Rectal smooth muscle tissue (tissue), 1 donor: ENCODE measurements around the gene CAMKMT.

Source experiments
- H3K27ac ChIP-seq: one replicate; pipeline ENCODE4 v1.7.0; 2013; ENCODE audit warnings: low read depth, low read length, inconsistent platforms
- H3K27me3 ChIP-seq: one replicate; pipeline ENCODE4 v1.7.0; 2013; ENCODE audit warnings: low read length; ENCODE audit not compliant: control insufficient read depth, insufficient read depth
- H3K36me3 ChIP-seq: one replicate; pipeline ENCODE4 v1.7.0; 2013; ENCODE audit warnings: low read length; ENCODE audit not compliant: control insufficient read depth, insufficient read depth
- H3K4me1 ChIP-seq: one replicate; pipeline ENCODE4 v1.7.0; 2013; ENCODE audit warnings: low read length; ENCODE audit not compliant: control insufficient read depth, insufficient read depth
- H3K4me3 ChIP-seq: one replicate; pipeline ENCODE4 v1.7.0; 2013; ENCODE audit warnings: low read length
- H3K9ac ChIP-seq: one replicate; pipeline ENCODE4 v1.7.0; 2013; ENCODE audit warnings: low read length

Gene CAMKMT

DNA sequence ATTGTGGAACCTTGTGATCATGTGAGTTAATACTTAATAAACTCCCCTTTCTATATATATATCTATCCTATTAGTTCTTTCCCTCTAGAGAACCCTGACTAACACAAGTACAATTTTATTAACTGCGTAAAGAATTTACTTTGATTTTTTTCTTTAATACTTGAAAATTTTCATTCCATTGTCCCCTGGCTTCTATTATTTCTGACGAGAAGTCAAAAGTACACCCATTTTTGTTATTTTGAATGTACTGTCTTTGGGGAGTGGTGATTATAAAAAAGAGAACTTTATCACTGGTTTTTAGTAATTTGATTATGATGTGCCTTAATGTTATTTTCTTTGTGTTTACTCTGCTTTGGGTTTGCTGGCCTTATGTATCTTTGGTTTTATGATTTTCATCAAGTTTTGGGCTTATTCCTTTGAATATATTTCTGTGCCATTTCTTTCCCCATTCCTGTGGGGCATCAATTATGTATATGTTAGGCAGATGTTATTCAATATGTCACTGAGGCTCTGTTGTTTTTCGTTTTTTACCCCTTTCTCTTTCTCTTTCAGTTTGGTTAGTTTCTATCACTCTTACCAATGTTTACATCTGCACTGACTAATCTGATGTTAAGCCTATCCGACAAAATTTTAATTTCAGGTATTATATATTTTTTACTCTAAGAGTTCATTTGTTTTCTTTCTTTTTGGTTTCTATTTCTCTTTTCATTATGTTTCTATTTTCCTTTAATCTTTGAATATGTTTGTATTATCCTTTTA, 271.4 kb downstream of the CAMKMT start:
- H3K9ac ChIP-seq: no peak overlapping the region
- H3K4me3 ChIP-seq: no peak overlapping the region
- H3K27me3 ChIP-seq: no peaks in the 10 kb centered on the region
- H3K4me1 ChIP-seq: no peaks in the 10 kb centered on the region
- H3K36me3 ChIP-seq: no peaks in the 10 kb centered on the region
- H3K27ac ChIP-seq: no peak overlapping the region

GRCh38 chr2:44635725-44636124, 274.0 kb downstream of the CAMKMT start:
- Histone ChIP-seq H3K4me3 (no peak overlapping the region), H3K36me3 (no peaks in the 10 kb centered on the region), H3K9ac (no peak overlapping the region), H3K4me1 (no peaks in the 10 kb centered on the region), H3K27me3 (no peaks in the 10 kb centered on the region), H3K27ac (no peak overlapping the region)

- Histone ChIP-seq H3K4me1 (no peaks in the 10 kb centered on the region), H3K36me3 (no peaks in the 10 kb centered on the region), H3K9ac (no peak overlapping the region), H3K27ac (no peak overlapping the region), H3K4me3 (no peak overlapping the region), H3K27me3 (no peaks in the 10 kb centered on the region)
These were observed 276.9 kb downstream of the CAMKMT start for GRCh38 chr2:44638649-44639048.

DNA sequence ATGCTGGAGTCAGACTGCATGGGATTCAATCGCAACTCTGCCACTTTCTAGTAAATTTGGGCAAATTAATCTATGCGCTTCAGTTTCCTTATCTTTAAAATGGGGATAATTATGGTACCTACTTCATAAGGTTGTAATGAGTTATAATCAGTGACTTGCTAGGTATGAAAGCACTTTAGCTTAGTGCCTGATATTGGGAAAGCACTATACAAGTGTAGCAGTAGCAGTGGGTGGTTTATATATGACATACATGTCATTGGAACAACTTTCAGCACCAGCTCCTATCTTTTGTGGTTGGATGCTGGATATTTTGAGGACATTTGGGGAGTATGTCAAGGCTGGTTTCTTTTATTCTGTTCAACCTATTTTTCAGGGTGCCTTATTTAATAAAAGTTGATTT, 277.7 kb downstream of the CAMKMT start:
- H3K4me3 ChIP-seq: no peak overlapping the region
- H3K27me3 ChIP-seq: no peaks in the 10 kb centered on the region
- no peak overlapping the region for H3K9ac ChIP-seq
- H3K4me1 ChIP-seq: no peaks in the 10 kb centered on the region
- H3K27ac ChIP-seq: no peak overlapping the region
- H3K36me3 ChIP-seq: no peaks in the 10 kb centered on the region

DNA sequence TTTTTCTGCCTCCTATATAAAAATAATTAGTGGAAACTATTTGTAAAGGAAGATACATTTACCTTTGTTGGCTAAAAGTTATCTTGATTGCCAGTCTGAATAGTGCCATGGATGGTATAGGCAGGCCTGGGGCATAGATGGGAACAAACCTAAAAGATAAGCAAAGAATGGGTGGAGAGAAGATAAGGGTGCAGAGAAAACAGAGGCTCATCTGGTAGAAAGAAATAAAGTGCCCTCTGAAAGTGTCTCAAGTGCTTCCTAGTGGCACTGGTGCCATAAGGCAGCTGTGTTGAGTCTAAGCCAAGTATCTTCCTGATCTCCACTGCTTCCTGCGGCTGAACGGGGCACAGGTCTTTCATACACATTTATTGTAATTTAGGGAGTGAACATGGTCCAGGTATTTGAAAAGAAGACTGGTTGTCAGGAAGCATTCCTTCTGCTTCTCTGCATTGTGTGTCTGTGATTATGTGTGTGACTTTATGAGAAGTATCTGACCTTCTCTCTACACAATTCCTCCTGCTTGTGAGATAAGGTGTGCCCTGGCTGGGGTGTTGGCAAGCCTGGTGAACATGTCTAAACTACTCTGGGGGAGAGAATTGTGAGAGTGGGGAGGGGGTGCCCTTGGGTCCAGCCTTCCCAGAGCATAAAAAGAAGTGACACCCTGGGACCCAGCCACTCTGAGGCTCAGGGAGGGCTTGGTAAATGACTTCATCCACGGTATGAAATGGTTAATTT, 280.5 kb downstream of the CAMKMT start:
- Histone ChIP-seq H3K4me3 (no peak overlapping the region), H3K9ac (no peak overlapping the region), H3K36me3 (no peaks in the 10 kb centered on the region), H3K27me3 (no peaks in the 10 kb centered on the region), H3K4me1 (no peaks in the 10 kb centered on the region), H3K27ac (no peak overlapping the region)

- Histone ChIP-seq H3K4me3 (no peak overlapping the region), H3K9ac (no peak overlapping the region), H3K4me1 (no peaks in the 10 kb centered on the region), H3K27ac (no peak overlapping the region), H3K36me3 (no peaks in the 10 kb centered on the region), H3K27me3 (no peaks in the 10 kb centered on the region)
These were observed 284.2 kb downstream of the CAMKMT start for GRCh38 chr2:44645937-44646336.

DNA sequence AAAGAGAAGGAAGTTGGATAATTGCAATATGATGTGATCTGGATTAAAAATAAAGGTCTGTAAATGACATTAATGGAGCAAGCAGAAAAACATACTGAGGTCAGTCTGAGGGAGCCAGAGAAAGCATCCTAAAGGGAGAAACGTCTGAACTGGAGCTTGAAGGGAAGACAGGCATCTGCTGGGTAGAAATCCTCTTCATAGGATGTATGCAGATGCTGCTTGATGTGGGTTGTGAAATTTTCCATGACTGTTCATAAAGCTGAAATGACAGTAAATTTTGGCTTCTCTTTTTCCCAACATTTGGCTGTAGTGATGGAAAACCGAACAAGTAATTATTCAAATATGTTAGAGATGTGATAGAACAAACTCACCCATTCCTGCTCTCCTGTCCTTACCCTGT, 287.6 kb downstream of the CAMKMT start:
- Histone ChIP-seq H3K27ac (no peak overlapping the region), H3K9ac (no peak overlapping the region), H3K4me3 (no peak overlapping the region), H3K36me3 (no peaks in the 10 kb centered on the region), H3K27me3 (no peaks in the 10 kb centered on the region), H3K4me1 (no peaks in the 10 kb centered on the region)

- Histone ChIP-seq H3K36me3 (no peaks in the 10 kb centered on the region), H3K27me3 (no peaks in the 10 kb centered on the region), H3K4me1 (no peaks in the 10 kb centered on the region), H3K27ac (no peak overlapping the region), H3K9ac (no peak overlapping the region), H3K4me3 (no peak overlapping the region)
These were observed 289.0 kb downstream of the CAMKMT start for GRCh38 chr2:44650796-44651195.

- Histone ChIP-seq H3K9ac (no peak overlapping the region), H3K4me3 (no peak overlapping the region), H3K4me1 (no peaks in the 10 kb centered on the region), H3K36me3 (no peaks in the 10 kb centered on the region), H3K27me3 (no peaks in the 10 kb centered on the region), H3K27ac (no peak overlapping the region)
These were observed 290.2 kb downstream of the CAMKMT start for GRCh38 chr2:44651974-44652373.

DNA sequence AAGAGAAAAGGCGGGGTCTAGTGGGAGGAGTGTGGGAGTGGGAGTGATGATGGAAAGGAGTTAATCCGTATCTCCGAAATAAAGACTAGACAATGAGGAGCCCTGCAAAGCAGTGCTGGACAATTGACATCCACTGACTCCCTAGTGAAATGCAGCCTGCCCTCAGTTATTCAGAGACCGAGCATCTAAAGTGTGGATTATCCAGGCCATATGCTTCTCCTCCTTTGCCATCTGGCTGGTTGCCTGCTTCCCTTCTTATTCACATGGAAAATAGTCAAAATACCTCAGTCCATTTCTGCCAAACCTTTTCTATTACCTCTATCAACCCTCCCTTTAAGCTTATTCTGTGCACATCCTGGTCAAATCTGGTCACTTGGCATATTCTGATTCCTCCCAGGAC, 291.0 kb downstream of the CAMKMT start:
- H3K36me3 ChIP-seq: no peaks in the 10 kb centered on the region
- no peaks in the 10 kb centered on the region for H3K27me3 ChIP-seq
- no peak overlapping the region for H3K27ac ChIP-seq
- H3K4me3 ChIP-seq: no peak overlapping the region
- no peaks in the 10 kb centered on the region for H3K4me1 ChIP-seq
- no peak overlapping the region for H3K9ac ChIP-seq

DNA sequence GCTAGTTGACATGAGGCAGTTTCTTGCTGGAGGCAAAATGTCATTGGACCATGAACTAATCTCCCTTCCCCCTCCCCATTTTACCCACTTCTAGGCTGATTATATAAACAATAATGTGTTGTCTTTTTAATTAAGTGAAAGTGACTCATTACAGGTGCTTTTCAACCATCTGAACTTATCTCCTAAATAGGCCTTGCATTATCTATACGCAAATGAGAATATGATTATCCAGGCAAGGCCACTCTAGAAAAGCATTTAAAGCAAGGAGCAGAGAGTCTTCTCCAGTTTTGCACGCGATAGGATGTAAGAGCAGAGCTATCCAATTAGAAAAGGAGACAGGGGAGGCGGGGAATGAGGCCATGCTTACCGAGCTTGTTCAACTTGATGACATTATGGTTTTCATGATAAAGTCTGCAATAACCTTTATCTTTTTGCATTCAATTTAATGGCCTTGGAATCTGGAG, 293.7 kb downstream of the CAMKMT start:
- no peaks in the 10 kb centered on the region for H3K4me1 ChIP-seq
- no peak overlapping the region for H3K9ac ChIP-seq
- no peaks in the 10 kb centered on the region for H3K36me3 ChIP-seq
- no peak overlapping the region for H3K4me3 ChIP-seq
- no peak overlapping the region for H3K27ac ChIP-seq
- H3K27me3 ChIP-seq: no peaks in the 10 kb centered on the region

DNA sequence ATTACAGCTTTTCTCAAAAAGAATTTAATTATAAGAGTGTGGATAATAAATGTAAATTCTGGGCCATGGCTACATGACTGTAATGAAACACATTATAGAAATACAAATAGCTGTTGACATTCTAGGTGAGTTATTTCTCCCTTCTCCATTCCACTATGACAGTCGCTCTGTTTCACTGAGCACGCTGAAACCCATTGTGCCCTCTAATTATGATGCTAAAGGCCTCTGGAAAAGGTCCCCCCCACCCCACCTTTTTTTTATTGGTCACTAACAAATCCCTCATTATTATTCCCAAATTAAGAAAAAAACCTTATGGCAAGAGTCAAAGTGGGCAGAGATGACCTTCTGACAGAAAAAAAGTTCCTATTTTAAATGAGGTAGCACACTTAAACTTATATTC, 294.7 kb downstream of the CAMKMT start:
- Histone ChIP-seq H3K36me3 (no peaks in the 10 kb centered on the region), H3K27ac (no peak overlapping the region), H3K27me3 (no peaks in the 10 kb centered on the region), H3K4me3 (no peak overlapping the region), H3K4me1 (no peaks in the 10 kb centered on the region), H3K9ac (no peak overlapping the region)
